NCI-H2196 treated with DMSO at 0.1 percent for 48 hours (cell line): ENCODE measurements around the gene KIT.

ENCODE experiments used
- DNase-seq: peaks from one replicate; lab custom pipeline; 2025; ENCODE audit not compliant: unreplicated experiment; lab: John Stamatoyannopoulos, UW

The KIT gene

DNA sequence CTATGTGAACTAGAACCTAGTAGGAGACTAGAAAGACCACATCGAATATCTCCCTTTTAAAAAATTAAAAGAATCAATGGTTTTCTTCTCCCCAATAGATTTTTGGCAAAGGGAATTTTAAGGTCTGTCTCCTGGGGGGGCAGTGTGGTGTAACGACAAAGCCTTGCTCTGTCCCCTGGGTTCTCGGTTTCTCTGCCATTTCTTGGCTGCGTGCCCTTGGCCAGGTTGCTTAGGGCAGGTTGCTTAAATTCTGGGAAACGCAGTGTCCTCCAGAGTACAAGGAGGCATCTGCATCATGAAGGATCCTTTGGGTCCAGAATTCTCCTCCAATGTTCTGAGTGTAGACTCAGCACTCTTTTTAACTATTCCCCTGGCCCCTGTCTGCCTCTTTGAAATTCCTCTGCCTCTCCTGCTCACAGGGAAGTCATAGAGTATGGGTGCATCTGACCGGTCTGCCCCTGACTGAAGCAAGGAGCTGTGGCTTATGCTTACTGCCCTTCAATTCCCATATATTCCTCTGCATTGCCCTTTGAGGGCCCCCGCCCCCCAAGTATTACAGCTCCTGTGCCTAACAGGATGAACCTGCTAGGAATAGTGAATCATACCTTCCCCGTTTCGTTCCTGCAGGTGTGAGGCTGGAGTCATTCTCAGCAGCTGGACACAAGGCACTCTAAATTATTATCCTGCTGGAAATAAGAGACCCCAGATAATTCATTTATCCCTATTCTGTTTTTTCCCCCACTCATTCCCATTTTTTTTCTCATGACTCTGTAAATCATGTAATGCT, 2.2 kb downstream of the KIT start:
- no peak for DNase-seq

DNA sequence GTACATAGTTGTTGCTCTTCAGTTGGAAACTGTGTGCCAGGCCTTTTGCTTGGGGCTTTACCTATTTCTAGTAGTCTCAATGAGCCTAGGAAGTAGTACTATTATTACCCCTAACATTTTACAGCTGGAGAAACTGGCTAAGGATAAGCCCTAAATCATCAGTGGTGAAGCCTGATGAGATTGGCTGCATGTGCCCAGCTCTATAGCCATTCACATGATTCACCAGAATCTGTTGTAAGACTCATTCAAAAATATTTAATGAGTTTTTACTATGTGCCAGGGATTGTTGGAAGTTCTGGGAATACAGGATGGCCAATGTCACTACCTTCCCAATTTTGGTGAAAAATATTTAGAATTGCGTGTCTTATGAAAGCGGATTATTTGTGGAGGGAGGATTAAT, 2.8 kb downstream of the KIT start:
- no peak for DNase-seq

DNA sequence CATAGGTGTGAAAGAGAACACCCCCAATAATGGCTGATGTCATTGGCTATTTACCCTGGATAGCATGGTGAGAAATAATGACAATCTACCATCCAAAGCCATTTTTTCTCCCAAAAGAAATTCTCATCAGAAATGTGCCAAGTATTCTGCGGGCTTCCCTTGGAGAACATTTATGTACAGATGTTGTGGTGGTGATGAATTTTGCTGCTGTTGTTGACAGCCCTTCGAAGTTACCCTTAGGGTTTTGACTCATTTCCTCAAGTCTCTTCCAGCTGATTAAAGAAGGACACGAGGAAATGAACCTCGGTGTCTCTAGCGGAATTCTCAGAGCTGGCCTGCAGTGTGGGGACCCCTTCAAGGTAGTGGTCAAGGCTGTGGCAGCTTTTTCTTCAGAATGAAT, 3.4 kb downstream of the KIT start:
- no peak for DNase-seq

DNA sequence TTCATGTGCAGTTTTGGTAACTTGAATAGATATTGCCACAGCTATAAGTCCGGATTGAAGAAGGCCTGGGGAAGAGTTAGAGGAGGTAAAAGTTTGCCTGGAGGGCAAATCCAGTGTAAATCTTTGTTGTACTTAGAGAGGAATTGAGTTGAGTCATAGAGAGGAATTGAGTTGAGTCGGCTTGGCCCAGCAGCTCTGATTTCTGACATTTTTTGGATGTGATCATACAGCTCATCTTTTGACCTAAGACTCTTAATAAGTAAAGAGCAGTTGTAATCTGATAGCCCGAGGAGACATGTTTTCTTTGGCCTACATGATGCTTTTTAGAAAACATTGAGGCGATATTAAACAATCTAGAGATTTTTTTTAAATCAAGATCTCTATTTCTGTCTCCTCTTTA, 3.9 kb downstream of the KIT start:
- no peak for DNase-seq

DNA sequence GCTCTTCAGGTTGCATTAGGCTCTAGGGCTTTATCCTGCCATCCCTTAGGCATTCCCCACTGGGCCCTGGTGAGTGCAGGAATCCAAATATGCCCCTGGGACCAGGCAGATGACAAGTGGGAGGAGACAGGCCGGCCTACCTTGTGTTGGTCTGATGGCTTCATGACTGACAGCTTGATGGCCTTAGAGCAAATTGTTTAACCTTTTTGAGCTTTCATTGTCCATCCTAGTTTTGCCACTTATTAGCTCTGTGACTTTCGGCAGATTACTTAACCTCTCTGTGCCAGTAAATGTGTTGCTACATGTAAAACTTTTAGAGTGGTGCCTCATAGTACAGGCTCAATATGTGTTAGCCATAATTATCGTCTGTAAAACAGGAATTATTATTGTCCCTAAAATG, 4.4 kb downstream of the KIT start:
- DNase-seq = no peak

DNA sequence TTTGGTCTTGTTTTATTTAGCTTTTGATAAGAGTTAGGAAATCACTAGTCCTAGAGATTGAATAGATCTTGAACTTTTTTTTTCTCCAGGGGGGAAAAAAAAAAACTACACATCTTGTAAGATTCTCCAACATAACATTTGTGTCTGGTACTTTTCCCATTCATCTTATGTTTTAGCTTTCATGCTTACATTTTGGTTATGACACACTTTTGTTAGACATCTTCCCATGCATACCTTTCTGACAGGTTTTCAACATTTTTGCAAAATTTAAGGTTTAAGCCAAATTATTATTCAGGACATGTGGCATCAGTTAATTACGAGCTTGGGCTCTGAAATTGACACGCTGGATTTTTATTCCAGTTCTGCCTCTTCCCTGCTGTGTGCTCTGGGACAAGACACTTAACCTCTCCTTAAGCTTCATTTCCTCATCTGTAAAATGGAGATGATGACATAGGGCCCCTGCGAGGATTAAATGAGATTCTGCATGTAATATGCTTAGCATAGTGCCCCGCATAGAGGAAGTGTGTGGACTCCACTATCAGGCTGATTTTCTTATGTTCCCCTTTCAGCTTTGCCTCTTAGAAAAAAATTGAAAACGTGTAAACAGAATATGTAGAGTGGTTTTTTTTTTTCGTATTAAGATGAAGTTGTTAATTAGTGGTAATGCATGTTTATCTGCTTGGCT, 5.3 kb downstream of the KIT start:
- DNase-seq = no peak

DNA sequence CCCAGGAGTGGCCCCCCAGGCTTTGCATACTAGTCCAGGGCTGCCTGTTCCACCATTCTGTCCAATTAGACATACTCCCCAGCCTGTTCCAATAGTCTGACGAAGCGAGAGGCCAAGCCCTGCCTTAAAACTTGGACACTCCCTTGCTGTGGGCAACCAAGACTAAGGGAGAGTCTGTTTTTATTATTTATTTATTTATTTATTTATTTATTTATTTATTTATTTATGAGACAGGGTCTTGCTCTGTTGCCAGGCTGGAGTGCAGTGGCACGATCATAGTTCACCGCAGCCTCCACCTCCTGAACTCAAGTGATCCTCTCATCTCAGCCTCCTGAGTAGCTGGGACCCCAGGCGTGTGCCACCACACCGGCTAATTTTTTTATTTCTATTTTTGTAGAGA, 6.6 kb downstream of the KIT start:
- no peak for DNase-seq

DNA sequence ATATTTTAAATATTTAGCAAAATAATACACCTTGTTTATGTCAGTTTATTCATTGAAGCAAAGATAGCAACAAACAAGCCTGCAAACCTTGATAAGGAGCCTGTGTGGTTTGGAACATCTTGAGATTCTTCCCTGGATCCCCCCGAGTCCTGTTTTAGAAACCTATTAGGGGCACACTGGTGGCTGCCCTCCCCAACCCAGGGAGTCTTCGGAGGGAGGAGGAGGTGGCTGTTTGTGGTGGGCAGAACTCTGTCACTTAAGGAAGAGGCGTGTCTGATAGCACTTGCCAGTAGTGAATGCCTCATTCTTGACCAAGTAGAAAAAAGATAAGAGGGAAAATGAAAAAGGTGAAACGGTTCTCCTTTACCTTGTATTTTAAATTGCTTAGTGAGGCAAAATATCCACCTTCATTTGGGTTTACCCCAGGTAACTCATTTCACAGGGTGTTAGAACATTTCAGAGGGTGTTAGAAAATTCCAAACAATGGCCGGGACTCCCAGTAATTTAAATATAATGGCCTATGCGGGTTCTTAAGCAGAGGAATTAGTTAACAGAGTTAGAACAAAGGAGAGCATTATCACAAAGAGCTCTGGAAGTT, 10.4 kb downstream of the KIT start:
- no peak for DNase-seq

DNA sequence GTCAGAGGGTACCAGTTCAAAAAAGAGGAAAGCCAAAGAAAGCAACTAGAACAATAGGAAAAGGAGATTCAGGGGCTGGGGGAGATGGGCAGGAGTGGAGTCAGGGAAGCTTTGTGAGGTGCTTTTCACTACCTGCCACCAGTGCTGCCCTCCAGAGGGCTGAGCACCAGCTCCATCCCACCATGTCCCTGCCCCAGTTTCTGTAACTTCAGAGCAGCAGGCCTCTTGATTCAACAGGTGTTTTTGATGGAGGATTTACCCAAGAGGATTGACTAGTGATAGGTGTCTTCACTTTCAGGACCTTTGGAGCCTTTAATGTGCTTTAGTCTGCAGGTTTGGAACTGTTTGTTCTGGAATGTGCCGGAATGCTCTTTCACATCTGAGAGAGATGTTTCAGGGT, 12.1 kb downstream of the KIT start:
- DNase-seq = no peak

DNA sequence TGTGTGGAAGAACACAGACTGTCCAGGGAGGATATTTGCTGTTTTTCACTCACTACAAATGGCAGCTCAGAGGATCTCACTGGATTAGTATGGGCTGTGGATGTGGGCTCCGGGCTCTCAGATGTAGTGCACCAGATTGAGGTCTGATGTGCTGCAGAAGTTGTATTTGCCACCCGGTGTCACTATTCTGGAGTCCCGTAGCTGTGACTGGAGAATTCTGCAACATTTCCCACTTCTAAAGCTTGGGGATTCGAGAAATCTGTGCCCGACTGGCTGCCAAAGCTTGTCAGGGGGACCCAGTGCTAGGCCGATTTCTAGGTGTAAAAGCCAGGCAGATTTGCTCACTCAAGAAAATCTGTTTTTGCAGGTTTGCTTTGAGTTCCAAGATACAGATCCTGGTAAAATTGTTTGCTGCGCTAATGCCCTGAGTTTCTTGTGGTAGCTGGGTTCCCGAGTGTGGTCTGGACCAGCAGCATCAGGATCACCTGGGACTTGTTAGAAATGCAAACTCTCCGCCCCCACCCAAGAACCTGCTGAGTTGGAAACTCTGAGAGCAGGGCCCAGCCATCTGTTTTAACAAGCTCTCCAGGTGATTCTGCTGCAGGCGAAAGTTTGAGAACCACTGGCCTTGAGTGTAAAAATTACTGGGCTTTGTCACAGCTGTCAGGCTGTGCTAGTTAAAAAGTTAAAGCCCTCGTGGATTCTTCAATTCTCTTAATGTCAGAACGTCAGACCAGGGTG, 18.1 kb downstream of the KIT start:
- no peak for DNase-seq

DNA sequence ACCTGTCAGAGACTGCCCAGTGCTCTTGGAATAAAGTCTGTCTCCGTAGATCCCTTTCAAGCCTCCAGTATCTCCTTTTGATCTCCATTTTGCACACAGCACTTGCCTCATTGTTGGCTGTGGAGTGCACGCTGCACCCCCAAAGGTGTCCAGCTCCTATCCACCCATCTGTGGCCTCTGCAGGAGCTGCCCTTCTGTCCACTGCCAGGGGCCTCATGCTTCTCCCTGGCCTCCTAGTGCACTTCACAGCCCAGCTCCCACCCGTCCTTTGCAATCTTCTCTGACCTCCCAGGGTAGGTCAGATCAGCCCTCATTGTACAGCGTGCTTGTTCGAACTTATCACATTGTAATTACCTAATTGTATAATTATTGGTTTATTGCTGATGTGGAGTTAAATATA, 18.9 kb downstream of the KIT start:
- DNase-seq = no peak

DNA sequence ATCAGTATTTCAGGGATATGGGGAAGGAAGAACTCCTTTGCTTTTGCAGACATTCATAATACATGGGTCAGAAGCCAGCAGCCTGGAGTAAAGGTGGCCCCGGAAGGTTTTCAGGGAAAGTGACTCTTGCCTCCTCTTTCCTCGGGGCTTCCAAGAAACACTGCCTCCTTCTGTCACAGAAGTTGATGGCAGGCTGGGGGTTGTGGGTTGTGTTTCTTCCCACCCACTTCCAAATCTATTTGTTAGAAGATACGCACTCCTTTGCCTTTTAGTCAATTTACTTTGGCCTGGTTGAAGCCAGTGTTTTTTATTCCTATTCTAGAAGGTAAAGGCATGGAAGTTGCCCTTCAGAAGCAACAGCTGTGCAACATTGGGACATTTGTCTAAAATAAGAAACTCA, 19.7 kb downstream of the KIT start:
- DNase-seq = no peak

DNA sequence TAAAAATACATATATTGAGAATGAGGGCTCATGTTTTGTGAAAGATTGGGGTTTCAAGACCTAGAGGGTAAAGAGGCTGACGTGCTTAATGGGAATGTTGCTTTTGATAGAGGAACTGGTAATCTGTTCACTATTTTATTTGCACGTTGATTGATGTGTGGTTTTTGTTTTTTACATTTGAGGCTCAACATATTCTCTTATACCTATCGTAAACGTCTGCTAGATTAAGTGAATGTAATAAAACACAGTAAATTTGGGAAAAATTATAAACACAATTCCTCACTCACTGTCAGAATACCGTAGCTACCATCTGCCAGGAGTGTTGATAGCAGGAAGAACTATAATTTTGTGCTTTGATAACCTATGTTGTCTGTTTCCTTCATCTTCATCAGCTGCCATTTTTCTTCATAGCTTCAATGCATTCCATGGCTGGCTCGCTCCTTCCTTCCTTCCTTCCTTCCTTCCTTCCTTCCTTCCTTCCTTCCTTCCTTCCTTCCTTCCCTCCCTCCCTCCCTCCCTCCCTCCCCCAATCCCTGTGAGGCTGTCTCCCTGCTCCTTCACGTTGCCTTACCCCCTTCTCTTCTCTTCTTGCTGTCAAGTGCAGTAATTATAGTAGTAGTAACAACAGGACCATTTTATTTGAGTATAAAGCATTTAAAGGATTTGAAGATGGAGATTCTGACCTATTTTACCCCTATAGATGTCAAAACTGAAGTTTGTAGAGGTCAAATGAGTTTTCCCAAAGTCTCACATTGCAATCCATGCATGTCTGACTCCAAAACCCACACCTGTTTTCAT, 20.3 kb downstream of the KIT start:
- DNase-seq = no peak

DNA sequence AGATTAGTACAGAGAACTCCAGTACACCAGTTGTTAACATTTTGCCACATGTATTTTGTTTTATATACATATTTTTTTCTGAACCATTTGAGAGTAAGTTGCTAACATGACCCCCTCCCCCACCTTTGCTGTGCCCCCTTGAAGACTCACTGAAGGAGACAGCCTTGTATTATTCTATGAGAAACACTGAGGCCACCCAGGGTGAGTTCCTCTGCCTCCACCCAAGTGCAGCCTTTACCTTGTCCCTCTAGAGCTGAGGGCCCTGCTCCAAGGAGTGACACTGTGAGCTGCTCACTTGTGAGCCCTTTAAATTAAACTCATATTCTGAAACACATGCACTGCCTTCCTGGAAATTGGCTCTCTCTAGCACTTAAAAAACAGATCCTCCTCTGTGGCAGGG, 21.1 kb downstream of the KIT start:
- DNase-seq = no peak

DNA sequence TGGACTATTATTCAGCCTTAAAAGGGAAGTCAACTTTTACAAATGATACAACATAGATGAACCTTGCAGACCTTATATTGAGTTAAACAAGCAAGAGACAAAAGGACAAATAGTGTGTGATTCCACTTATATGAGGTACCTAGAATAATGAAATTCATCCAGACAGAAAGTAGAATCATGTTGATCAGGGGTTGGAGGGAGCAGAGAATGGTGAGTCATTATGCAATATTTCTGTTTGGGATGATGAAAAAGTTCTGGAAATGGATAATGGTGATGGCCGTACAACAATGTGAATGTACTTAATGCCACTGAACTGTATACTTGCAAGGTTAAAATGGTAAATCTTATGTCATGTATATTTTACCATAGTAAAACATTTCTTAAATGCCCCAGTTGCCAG, 22.1 kb downstream of the KIT start:
- DNase-seq = no peak

DNA sequence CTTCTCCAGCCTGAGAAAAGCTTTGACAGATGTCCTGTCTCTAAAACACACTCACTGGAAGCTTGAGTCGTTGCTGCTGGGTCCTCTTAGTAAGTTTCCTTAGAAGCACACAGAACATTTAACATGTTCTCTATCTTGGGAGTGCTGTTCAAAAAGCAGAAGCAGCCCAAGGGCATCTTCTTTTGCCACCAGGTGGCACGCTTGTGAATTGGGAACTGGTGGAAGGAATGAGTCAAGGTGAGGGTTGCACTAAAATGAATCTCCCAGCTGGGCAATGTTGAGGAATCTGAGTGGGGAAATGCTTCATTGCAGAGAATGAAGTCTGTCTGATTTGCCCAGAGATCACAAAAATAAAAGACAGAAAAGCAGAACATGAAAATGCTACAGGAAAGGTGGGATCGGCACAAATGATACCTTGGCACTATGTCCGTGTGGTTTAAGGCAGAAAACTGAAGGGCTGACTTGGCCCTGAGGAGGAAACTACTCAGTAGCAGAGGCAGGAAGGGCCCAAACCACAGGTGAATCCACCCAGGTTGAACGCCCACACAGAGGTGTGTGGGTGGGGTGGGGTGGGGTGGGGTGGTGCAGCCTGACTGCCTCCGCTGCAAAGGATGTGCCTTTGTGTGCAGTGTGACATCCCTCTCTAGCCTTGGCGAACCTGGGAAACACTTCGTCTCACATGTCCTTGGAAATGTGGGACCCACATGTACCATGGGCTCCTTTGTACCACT, 26.0 kb downstream of the KIT start:
- DNase-seq = no peak

DNA sequence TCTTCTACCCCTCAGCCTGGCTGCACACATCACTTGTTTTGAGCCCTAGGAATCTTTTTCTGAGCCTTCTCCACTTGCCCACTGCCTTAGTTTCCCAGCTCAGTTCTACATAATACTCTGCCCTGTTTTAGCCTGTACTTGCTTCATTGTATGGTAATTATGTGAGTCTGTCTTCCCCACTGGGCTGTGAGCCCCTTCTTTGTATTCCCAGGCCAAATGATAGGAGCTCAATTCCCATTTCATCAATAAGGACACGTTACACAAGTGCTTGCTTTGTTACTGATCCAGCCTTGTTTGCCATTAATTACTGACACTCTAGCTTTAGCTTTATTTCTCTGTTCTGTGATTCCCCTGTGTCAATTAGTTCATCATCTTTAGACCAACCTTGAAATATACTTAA, 28.1 kb downstream of the KIT start:
- no peak for DNase-seq

DNA sequence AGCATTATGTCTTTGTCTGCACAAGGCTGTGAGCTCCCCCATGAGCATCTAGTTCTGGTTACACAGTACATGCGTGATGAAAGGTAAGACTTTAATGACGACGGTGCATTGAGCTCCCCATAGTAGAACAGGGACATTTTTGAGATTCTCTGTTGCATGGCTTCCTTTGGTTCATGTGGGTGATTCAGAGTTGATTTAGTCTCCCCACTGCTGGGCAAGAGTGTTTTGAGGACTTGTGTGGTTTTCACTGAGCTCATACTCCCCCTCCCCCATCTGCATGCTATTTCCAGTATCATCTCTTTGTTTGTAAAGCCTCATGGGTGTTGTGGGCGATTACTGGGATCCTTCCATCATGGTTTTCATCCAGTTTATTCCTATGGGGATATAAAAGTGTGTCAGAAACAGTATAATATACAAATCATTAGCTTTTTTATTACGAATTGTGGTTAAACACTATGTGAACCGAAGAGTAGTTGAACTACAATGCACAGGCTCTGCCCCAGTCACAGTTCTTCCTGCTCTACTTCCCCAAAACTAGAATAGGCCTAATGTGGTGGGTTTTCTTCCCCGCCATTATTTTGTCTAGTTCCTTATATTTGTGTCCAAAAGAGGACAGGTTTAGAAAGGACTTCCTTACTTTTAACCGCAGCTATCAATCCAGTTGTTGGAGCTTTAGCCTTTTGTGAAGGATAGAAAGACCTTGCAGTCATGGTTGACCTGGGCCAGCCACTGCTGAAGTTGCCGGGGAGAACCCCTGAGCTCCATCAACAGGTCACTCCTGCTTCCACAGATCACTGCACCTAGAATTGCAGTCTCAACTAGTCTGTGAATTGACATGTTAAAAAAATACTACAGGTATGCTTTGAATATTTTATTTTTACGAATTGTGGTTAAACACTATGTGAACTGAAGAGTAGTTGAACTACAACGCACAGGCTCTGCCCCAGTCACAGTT, 30.4 kb downstream of the KIT start:
- no peak for DNase-seq

DNA sequence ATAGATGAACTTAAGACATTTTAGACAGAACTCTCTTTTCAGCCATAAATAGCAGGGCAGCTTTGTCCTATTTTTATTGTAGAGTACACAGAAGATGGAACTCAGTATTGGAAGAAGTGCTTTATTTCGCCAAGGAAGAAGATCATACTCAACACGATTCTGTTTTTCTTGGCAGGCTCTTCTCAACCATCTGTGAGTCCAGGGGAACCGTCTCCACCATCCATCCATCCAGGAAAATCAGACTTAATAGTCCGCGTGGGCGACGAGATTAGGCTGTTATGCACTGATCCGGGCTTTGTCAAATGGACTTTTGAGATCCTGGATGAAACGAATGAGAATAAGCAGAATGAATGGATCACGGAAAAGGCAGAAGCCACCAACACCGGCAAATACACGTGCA, 37.6 kb downstream of the KIT start:
- no peak for DNase-seq
